Thyroid gland (tissue), 4 donors: ENCODE results near the gene ARHGAP15.

Experiments
- CTCF ChIP-seq, 6 experiments: fragments of 200-600 bp in 3 of 6; fragments of 450-650 bp in 3 of 6; sonication (generic) in 3 of 6; IDR thresholded peaks; one replicate each; pipeline ENCODE4 v1.5.1; 2016 to 2019; ENCODE audit warnings: antibody characterized with exemption in 6 of 6, mild to moderate bottlenecking in 2 of 6, inconsistent platforms in 1 of 6, moderate library complexity in 1 of 6
- POLR2A ChIP-seq, 2 donors: fragments of 450-650 bp; IDR thresholded peaks; one replicate each; pipeline ENCODE4 v1.6.1; 2017; ENCODE audit warnings: antibody characterized with exemption in 2 of 2, mild to moderate bottlenecking in 2 of 2, moderate library complexity in 1 of 2

- TF ChIP-seq POLR2A (IDR thresholded peaks at IDR 0.05) (no peak), CTCF (IDR thresholded peaks at IDR 0.05) (no peak)
Measured at GRCh38 chr2:143379955-143380354, 250.7 kb downstream of the ARHGAP15 start.
